Measurements from ENCODE around the gene SLC6A19. TPM values are rescaled to one million over a fixed set of nuclear protein-coding genes. Genes with fewer than 3 reads are reported as not detected.

SLC6A19 gene
- total RNA-seq, 4 donors from 2014 or later, result under 0.01 TPM; not detected in 3

DNA sequence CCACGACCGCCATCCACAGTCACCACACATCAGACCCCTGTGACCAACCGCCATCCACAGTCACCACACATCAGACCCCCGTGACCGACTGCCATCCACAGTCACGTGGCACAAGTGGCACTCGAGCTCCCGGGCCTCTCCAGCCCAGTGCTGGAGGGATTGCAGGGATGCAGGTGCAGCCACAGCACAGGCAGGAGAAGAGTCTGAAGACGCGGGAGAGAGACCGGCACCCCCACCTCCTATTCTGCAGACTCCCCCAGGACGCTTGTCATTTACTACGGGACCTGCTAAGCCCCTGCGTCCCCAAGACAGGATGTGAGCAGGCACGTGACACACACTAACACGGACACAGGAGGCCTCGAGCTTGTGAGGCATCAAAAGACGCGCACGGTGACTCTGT lies 72.3 kb downstream of the SLC6A19 start:
- WGBS, 2 donors, result 92 to 93% methylated on average over 16 to 20 of the region's 20 CpGs
- Histone ChIP-seq H3K27me3 (no peaks in the 10 kb centered on the region), H3K27ac (no peak overlapping the region), H3K36me3 (no peaks in the 10 kb centered on the region), H3K4me1 (no peaks in the 10 kb centered on the region), H3K9me3 (peaks cover 0 to 35% (median 0%) of the 10 kb centered on the region in 4 donors), H3K4me3 (no peak overlapping the region)
- TF ChIP-seq, protein P1, sequence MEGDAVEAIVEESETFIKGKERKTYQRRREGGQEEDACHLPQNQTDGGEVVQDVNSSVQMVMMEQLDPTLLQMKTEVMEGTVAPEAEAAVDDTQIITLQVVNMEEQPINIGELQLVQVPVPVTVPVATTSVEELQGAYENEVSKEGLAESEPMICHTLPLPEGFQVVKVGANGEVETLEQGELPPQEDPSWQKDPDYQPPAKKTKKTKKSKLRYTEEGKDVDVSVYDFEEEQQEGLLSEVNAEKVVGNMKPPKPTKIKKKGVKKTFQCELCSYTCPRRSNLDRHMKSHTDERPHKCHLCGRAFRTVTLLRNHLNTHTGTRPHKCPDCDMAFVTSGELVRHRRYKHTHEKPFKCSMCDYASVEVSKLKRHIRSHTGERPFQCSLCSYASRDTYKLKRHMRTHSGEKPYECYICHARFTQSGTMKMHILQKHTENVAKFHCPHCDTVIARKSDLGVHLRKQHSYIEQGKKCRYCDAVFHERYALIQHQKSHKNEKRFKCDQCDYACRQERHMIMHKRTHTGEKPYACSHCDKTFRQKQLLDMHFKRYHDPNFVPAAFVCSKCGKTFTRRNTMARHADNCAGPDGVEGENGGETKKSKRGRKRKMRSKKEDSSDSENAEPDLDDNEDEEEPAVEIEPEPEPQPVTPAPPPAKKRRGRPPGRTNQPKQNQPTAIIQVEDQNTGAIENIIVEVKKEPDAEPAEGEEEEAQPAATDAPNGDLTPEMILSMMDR (IDR thresholded peaks at IDR 0.05), result no peak
- TF ChIP-seq POLR2A (IDR thresholded peaks at IDR 0.05), result no peak
- no peak for TF ChIP-seq EP300 (IDR thresholded peaks at IDR 0.05)
- no peak for DNase-seq (ENCODE audit: low spot score in 2 of 2)

- H3K36me3 ChIP-seq, result no peaks in the 10 kb centered on the region
- TF ChIP-seq EP300 (IDR thresholded peaks at IDR 0.05) (no peak), POLR2A (IDR thresholded peaks at IDR 0.05) (no peak)
- TF ChIP-seq, protein P1 (IDR thresholded peaks at IDR 0.05), result no peak
- H3K9me3 ChIP-seq, result peaks cover 0 to 36% (median 0%) of the 10 kb centered on the region in 4 donors
- H3K27me3 ChIP-seq, result no peaks in the 10 kb centered on the region
- H3K27ac ChIP-seq, result no peak overlapping the region
- WGBS, 2 donors, result 80 to 89% methylated on average over 16 of the region's 16 CpGs
- no peaks in the 10 kb centered on the region for H3K4me1 ChIP-seq
- no peak for DNase-seq (ENCODE audit: low spot score in 2 of 2)
- no peak overlapping the region for H3K4me3 ChIP-seq
These were observed 73.1 kb downstream of the SLC6A19 start for GRCh38 chr5:1274471-1274870.

Other genes starting within 250 kb of the SLC6A19 start
- 1 to 10 TPM in 1 of 4 donors, under 1 TPM in 1, not detected in 2; 0.60 to 4.7 TPM for gene NKD2, start 192.8 kb upstream of the SLC6A19 start, total RNA-seq
- gene SLC12A7, start 89.5 kb upstream of the SLC6A19 start, total RNA-seq, result 10 to 100 TPM; 11.4 to 39.3 (median 18.8) TPM
- not detected for gene SLC6A18, start 23.8 kb downstream of the SLC6A19 start, total RNA-seq
- not detected for gene TERT, start 93.5 kb downstream of the SLC6A19 start, total RNA-seq
- 100 to 1,000 TPM in 1 of 4 donors, 10 to 100 TPM in 3; 68.8 to 102 (median 84.4) TPM for gene CLPTM1L, start 143.5 kb downstream of the SLC6A19 start, total RNA-seq
- gene SLC6A3, start 243.8 kb downstream of the SLC6A19 start, total RNA-seq, result under 1 TPM in 2 of 4 donors, not detected in 2; 0.20 to 0.90 TPM

All from tibial nerve (tissue), 4 donors.